Lung (tissue), 12 donors: ENCODE data around the gene CDC14C. TPM values are rescaled to one million over a fixed set of nuclear protein-coding genes. Genes with fewer than 3 reads are reported as not detected.
A peak's percentile ranks its signal among the peaks of the same experiment; 100 is the strongest.

ENCODE experiments used
- ATAC-seq: fragments of 200-7000 bp; cut with Tn5 transposase; one replicate; pipeline ENCODE4 v1.9.1; 2020; ENCODE audit warnings: moderate number of reproducible peaks; ENCODE audit not compliant: insufficient read depth, low FRiP score
- DNase-seq, 3 donors: peaks; one replicate each; pipeline ENCODE4 v3.0.0-alpha.2; 2013 to 2017
- H3K27ac ChIP-seq, 2 donors: one replicate each; pipeline ENCODE4 v1.5.1; 2013; ENCODE audit warnings: mild to moderate bottlenecking in 2 of 2, moderate library complexity in 2 of 2, control low read depth in 1 of 2, inconsistent platforms in 1 of 2, low read depth in 1 of 2, low read length in 1 of 2
- H3K27me3 ChIP-seq, 3 donors: one replicate each; pipeline ENCODE4 v1.5.1; 2013; ENCODE audit warnings: low read length in 2 of 3; ENCODE audit not compliant: control insufficient read depth in 3 of 3, insufficient read depth in 3 of 3
- H3K36me3 ChIP-seq, 4 donors: one replicate each; pipeline ENCODE4 v1.5.1; 2013; ENCODE audit warnings: low read length in 4 of 4, mild to moderate bottlenecking in 1 of 4, moderate library complexity in 1 of 4; ENCODE audit not compliant: control insufficient read depth in 4 of 4, insufficient read depth in 4 of 4
- H3K4me1 ChIP-seq, 5 donors: one replicate each; pipeline ENCODE4 v1.5.1; 2013; ENCODE audit warnings: low read length in 5 of 5, mild to moderate bottlenecking in 2 of 5, moderate library complexity in 1 of 5; ENCODE audit not compliant: control insufficient read depth in 5 of 5, insufficient read depth in 5 of 5
- H3K4me3 ChIP-seq: one replicate; pipeline ENCODE4 v1.5.1; 2013; ENCODE audit warnings: mild to moderate bottlenecking, control low read depth, moderate library complexity
- H3K9ac ChIP-seq, 2 donors: one replicate each; pipeline ENCODE4 v1.5.1; 2013; ENCODE audit warnings: low read length in 2 of 2, control low read depth in 1 of 2; ENCODE audit not compliant: insufficient read depth in 1 of 2
- H3K9me3 ChIP-seq, 4 donors: one replicate each; pipeline ENCODE4 v1.5.1; 2013; ENCODE audit warnings: low read length in 3 of 4, mild to moderate bottlenecking in 1 of 4, moderate library complexity in 1 of 4; ENCODE audit not compliant: control insufficient read depth in 4 of 4, insufficient read depth in 3 of 4
- WGBS, 2 donors: extraction: QIAGEN DNeasy Blood & Tissue Kit; methylation state at CpG; one replicate each; pipeline ENCODE4 v1.1.7; 2013; 5-methylcytosine and 5-hydroxymethylcytosine counted together
- polyA plus RNA-seq, 2 donors: library from polyadenylated mRNA; stranded (reverse); fragments of 200-250 nt; gene quantifications; one replicate each; pipeline ENCODE4 v1.2.1, GENCODE V29; 2013
- total RNA-seq, 2 donors: library from RNA; depleted of rRNA in 1 of 2; stranded (reverse); fragments of >200 nt in 1 of 2; gene quantifications; one replicate each; pipeline ENCODE4 v1.2.1, GENCODE V29; 2014 to 2021
- TF ChIP-seq, protein P1 (sequence below): IDR thresholded peaks from 2 replicates; pipeline ENCODE4 v1.5.1; 2012; ENCODE audit warnings: mild to moderate bottlenecking; ENCODE audit errors: control extremely low read depth, extremely low read depth
- donor health status: control.
- donor health status: control.
- donor health status: Bipolar disorder and iron deficiency.
- donor health status: healthy.
- donor health status: DM: yes; HTN: yes; CAD: no.

Gene CDC14C
- total and polyA plus RNA-seq, 4 donors = not detected

DNA sequence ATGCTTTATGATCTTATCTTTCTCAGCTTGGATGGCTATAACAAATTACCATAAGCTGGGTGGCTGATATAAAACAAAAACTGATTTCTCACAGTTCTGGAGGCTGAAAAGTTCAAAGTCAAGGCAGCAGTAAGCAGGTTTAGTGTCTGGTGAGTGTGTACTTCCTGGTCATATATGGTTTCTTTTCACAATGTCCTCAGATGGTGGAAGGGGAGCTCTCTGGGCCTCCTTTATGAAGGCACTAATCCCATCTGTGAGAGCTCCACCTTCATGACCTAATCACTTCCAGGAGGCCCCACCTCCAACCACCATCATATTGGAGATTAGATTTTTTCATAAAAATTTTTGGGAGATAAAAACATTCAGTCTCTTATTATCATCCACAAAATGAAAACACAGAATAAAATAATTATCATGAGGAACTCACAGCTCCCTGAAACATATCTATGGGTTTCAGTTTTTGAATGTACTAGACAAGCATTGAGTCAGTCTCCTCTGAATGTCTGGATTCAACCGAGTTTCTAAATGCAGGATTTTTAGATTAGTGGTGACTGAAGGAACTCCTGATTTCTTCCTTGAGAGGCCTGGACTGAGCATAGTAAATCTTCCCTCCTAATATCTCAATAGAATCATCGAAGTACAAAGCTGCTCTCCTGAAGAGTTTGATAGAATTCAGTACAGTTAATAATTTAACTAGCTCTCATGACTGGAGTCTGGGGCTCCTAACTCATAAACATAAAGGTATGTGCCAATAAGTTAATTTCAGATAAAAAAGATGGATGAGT, 8.0 kb downstream of the CDC14C start:
- no peak for ATAC-seq
- TF ChIP-seq, protein P1, sequence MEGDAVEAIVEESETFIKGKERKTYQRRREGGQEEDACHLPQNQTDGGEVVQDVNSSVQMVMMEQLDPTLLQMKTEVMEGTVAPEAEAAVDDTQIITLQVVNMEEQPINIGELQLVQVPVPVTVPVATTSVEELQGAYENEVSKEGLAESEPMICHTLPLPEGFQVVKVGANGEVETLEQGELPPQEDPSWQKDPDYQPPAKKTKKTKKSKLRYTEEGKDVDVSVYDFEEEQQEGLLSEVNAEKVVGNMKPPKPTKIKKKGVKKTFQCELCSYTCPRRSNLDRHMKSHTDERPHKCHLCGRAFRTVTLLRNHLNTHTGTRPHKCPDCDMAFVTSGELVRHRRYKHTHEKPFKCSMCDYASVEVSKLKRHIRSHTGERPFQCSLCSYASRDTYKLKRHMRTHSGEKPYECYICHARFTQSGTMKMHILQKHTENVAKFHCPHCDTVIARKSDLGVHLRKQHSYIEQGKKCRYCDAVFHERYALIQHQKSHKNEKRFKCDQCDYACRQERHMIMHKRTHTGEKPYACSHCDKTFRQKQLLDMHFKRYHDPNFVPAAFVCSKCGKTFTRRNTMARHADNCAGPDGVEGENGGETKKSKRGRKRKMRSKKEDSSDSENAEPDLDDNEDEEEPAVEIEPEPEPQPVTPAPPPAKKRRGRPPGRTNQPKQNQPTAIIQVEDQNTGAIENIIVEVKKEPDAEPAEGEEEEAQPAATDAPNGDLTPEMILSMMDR = no peak

DNA sequence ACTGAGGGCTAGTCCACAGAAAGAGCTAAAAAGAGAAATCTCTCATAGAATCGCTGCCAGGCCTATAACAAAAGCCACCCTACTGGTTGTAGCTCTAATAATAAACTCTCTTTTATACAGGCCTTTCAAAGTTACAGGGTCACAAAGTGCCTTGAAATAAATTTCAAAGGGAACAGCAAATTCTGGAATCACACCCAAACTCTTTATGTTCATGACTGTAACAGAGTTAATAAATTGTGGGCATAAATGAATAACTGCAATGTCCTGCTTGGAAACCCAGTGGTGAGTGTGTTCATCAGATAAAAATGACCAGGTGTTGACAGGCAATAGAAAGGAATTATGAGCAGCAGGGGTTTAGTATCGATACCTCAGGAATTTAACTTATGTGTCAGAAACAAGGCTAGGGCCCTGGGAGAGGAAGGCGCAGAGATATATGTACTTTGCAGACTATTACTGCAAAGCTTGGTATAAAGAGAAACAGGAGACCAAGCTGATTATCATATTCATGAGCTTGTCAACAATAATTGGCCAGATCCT, 9.3 kb downstream of the CDC14C start:
- WGBS, 2 donors = 73 to 90% methylated on average over 3 of the region's 3 CpGs
- no peaks in the 10 kb centered on the region for H3K4me1 ChIP-seq
- H3K27ac ChIP-seq = no peak overlapping the region
- H3K9ac ChIP-seq = no peak overlapping the region
- H3K36me3 ChIP-seq = no peaks in the 10 kb centered on the region
- ATAC-seq (no peak), DNase-seq (no peak)
- H3K27me3 ChIP-seq = no peaks in the 10 kb centered on the region
- H3K9me3 ChIP-seq = no peaks in the 10 kb centered on the region
- no peak overlapping the region for H3K4me3 ChIP-seq
- TF ChIP-seq, protein P1 = no peak

More for the DNA sequence above, 8.0 kb downstream of the CDC14C start:
- H3K4me3 ChIP-seq = no peak overlapping the region
- no peak overlapping the region for H3K9ac ChIP-seq
- 68 to 83% methylated on average over 2 of the region's 2 CpGs for WGBS, 2 donors
- H3K9me3 ChIP-seq = no peaks in the 10 kb centered on the region
- H3K27me3 ChIP-seq = no peaks in the 10 kb centered on the region
- no peak overlapping the region for H3K27ac ChIP-seq
- no peaks in the 10 kb centered on the region for H3K36me3 ChIP-seq
- H3K4me1 ChIP-seq = no peaks in the 10 kb centered on the region
- no peak for DNase-seq

DNA sequence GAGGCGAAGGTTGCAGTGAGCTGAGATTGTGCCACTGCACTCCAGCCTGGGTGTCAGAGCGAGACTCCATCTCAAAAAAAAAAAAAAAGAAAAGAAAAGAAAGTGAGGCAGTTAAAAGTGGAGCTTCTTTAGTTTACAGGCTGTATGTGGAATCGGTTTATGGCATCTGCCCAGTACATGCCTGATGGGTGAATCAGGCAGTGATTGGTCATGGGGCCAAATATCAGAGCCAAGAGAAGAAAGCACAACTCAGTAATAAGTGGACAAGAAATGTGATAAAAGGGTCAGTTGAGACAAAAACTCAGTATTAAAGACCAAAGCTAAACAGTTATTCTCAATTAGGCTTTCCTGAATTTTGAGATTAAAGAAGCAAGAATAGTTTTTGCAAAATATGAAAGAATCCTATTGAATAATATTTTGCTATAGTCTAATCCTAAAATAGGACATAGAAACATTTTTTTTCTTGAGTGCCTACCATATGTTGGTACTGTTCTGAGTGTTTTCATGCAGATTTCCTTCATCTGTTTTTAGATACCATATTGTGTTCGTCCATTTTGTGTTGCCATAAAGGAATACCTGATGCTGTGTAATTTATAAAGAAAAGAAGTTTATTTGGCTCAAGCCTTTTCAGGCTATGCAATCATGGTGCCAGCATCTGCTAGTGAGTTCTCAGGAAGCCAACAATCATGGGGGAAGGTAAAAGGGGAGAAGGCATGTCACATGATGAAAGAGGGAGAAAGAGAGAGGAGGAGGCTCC, 14.4 kb downstream of the CDC14C start:
- Histone ChIP-seq H3K27me3 (no peaks in the 10 kb centered on the region), H3K9me3 (no peaks in the 10 kb centered on the region)
- ATAC-seq = peak; percentile 52

More for the DNA sequence above, 14.4 kb downstream of the CDC14C start:
- Histone ChIP-seq H3K4me3 (no peak overlapping the region), H3K36me3 (no peaks in the 10 kb centered on the region), H3K9ac (no peak overlapping the region), H3K27ac (no peak overlapping the region), H3K4me1 (no peaks in the 10 kb centered on the region)
- TF ChIP-seq, protein P1 = no peak
- WGBS, 2 donors = 84 to 91% methylated on average over 4 of the region's 4 CpGs
- DNase-seq = no peak
